Lung (tissue), 12 donors: Measurements from ENCODE around the gene PROM1. TPM values are rescaled to one million over a fixed set of nuclear protein-coding genes. Genes with fewer than 3 reads are reported as not detected.

ENCODE experiments used
- ATAC-seq: fragments of 200-7000 bp; cut with Tn5 transposase; one replicate; pipeline ENCODE4 v1.9.1; 2020; ENCODE audit warnings: moderate number of reproducible peaks; ENCODE audit not compliant: insufficient read depth, low FRiP score
- DNase-seq, 3 donors: peaks; one replicate each; pipeline ENCODE4 v3.0.0-alpha.2; 2013 to 2017
- H3K27ac ChIP-seq, 2 donors: one replicate each; pipeline ENCODE4 v1.5.1; 2013; ENCODE audit warnings: mild to moderate bottlenecking in 2 of 2, moderate library complexity in 2 of 2, control low read depth in 1 of 2, inconsistent platforms in 1 of 2, low read depth in 1 of 2, low read length in 1 of 2
- H3K27me3 ChIP-seq, 3 donors: one replicate each; pipeline ENCODE4 v1.5.1; 2013; ENCODE audit warnings: low read length in 2 of 3; ENCODE audit not compliant: control insufficient read depth in 3 of 3, insufficient read depth in 3 of 3
- H3K36me3 ChIP-seq, 4 donors: one replicate each; pipeline ENCODE4 v1.5.1; 2013; ENCODE audit warnings: low read length in 4 of 4, mild to moderate bottlenecking in 1 of 4, moderate library complexity in 1 of 4; ENCODE audit not compliant: control insufficient read depth in 4 of 4, insufficient read depth in 4 of 4
- H3K4me1 ChIP-seq, 5 donors: one replicate each; pipeline ENCODE4 v1.5.1; 2013; ENCODE audit warnings: low read length in 5 of 5, mild to moderate bottlenecking in 2 of 5, moderate library complexity in 1 of 5; ENCODE audit not compliant: control insufficient read depth in 5 of 5, insufficient read depth in 5 of 5
- H3K4me3 ChIP-seq: one replicate; pipeline ENCODE4 v1.5.1; 2013; ENCODE audit warnings: mild to moderate bottlenecking, control low read depth, moderate library complexity
- H3K9ac ChIP-seq, 2 donors: one replicate each; pipeline ENCODE4 v1.5.1; 2013; ENCODE audit warnings: low read length in 2 of 2, control low read depth in 1 of 2; ENCODE audit not compliant: insufficient read depth in 1 of 2
- H3K9me3 ChIP-seq, 4 donors: one replicate each; pipeline ENCODE4 v1.5.1; 2013; ENCODE audit warnings: low read length in 3 of 4, mild to moderate bottlenecking in 1 of 4, moderate library complexity in 1 of 4; ENCODE audit not compliant: control insufficient read depth in 4 of 4, insufficient read depth in 3 of 4
- CTCF ChIP-seq: IDR thresholded peaks from 2 replicates; pipeline ENCODE4 v1.5.1; 2012; ENCODE audit warnings: mild to moderate bottlenecking; ENCODE audit errors: control extremely low read depth, extremely low read depth
- WGBS, 2 donors: extraction: QIAGEN DNeasy Blood & Tissue Kit; methylation state at CpG; one replicate each; pipeline ENCODE4 v1.1.7; 2013; 5-methylcytosine and 5-hydroxymethylcytosine counted together
- polyA plus RNA-seq, 2 donors: library from polyadenylated mRNA; stranded (reverse); fragments of 200-250 nt; gene quantifications; one replicate each; pipeline ENCODE4 v1.2.1, GENCODE V29; 2013
- total RNA-seq, 2 donors: library from RNA; depleted of rRNA in 1 of 2; stranded (reverse); fragments of >200 nt in 1 of 2; gene quantifications; one replicate each; pipeline ENCODE4 v1.2.1, GENCODE V29; 2014 to 2021
- donor health status: control.
- donor health status: control.
- donor health status: Bipolar disorder and iron deficiency.
- donor health status: healthy.
- donor health status: DM: yes; HTN: yes; CAD: no.

PROM1 gene
- total and polyA plus RNA-seq, 4 donors = 6.7 to 49.5 (median 27.6) TPM

- Histone ChIP-seq H3K36me3 (no peaks in the 10 kb centered on the region), H3K27ac (no peak overlapping the region), H3K4me3 (no peak overlapping the region), H3K4me1 (no peaks in the 10 kb centered on the region), H3K9ac (no peak overlapping the region), H3K27me3 (peaks cover 0 to 2% (median 0%) of the 10 kb centered on the region in 3 donors), H3K9me3 (peaks cover 0 to 2% (median 0%) of the 10 kb centered on the region in 4 donors)
- WGBS, 2 donors = 74 to 77% methylated on average over 5 of the region's 5 CpGs
- no peak for DNase-seq
- no peak for TF ChIP-seq CTCF
- no peak for ATAC-seq
These were observed 154.9 kb downstream of the PROM1 start for GRCh38 chr4:15928883-15929282.

- Histone ChIP-seq H3K4me1 (no peaks in the 10 kb centered on the region), H3K9ac (no peak overlapping the region), H3K4me3 (no peak overlapping the region), H3K36me3 (no peaks in the 10 kb centered on the region), H3K9me3 (peaks cover 0 to 2% (median 0%) of the 10 kb centered on the region in 4 donors), H3K27ac (no peak overlapping the region), H3K27me3 (peaks cover 0 to 2% (median 0%) of the 10 kb centered on the region in 3 donors)
- 64 to 84% methylated on average over 7 of the region's 7 CpGs for WGBS, 2 donors
- no peak for ATAC-seq
- no peak for DNase-seq
- no peak for TF ChIP-seq CTCF
These were observed 157.3 kb downstream of the PROM1 start for GRCh38 chr4:15926486-15926885.

GRCh38 chr4:15925830-15926229, 158.0 kb downstream of the PROM1 start:
- 64 to 77% methylated on average over 3 of the region's 3 CpGs for WGBS, 2 donors
- no peak for TF ChIP-seq CTCF
- DNase-seq (no peak), ATAC-seq (no peak)
- Histone ChIP-seq H3K27me3 (peaks cover 0 to 2% (median 0%) of the 10 kb centered on the region in 3 donors), H3K9ac (no peak overlapping the region), H3K9me3 (peaks cover 0 to 2% (median 0%) of the 10 kb centered on the region in 4 donors), H3K4me3 (no peak overlapping the region), H3K36me3 (no peaks in the 10 kb centered on the region), H3K27ac (no peak overlapping the region), H3K4me1 (no peaks in the 10 kb centered on the region)

- ATAC-seq = no peak
- Histone ChIP-seq H3K27ac (no peak overlapping the region), H3K36me3 (no peaks in the 10 kb centered on the region), H3K4me3 (no peak overlapping the region), H3K4me1 (peaks cover 0 to 4% (median 0%) of the 10 kb centered on the region in 5 donors), H3K9me3 (no peaks in the 10 kb centered on the region), H3K27me3 (no peaks in the 10 kb centered on the region), H3K9ac (no peak overlapping the region)
- no peak for DNase-seq
- WGBS, 2 donors = 92 to 95% methylated on average over 1 of the region's 1 CpG
- no peak for TF ChIP-seq CTCF
These were observed 162.3 kb downstream of the PROM1 start for GRCh38 chr4:15921592-15921932.
